GM18505 (cell line): ENCODE measurements around the gene IL26.

Experiments used
- ATAC-seq: cut with Tn5 transposase; IDR thresholded peaks from one replicate; pipeline ENCODE4 v1.9.1; 2021; ENCODE audit not compliant: unreplicated experiment
- POLR2A ChIP-seq: IDR thresholded peaks from 4 replicates; pipeline ENCODE4 v1.6.1; 2011; ENCODE audit warnings: borderline replicate concordance; ENCODE audit not compliant: insufficient read depth, insufficient read length; ENCODE audit errors: extremely low read depth

The IL26 gene

DNA sequence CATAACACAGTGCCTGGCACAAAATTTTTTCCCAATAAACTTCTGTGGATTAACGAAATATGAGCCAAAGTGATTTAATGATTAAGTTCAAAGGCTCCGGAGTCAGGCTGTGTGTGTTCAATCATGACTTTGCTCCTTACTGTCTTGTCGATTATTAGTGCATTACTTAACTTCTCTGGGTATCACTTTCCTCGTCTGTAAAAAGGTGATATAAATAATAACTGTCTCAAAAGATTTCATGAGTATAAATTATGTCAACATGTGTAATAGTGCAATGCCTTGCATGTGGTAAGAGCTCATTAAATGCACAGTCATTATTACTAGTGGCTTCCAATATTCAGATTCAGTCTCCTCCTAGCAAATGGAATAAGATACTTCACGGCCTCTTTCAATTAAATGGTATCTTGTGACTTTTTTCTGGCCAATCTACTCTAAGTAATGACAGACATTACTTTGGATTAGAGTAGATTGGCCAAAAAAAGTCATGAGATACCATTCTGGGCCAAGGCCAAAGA, 59.2 kb downstream of the IL26 start:
- ATAC-seq = no peak

DNA sequence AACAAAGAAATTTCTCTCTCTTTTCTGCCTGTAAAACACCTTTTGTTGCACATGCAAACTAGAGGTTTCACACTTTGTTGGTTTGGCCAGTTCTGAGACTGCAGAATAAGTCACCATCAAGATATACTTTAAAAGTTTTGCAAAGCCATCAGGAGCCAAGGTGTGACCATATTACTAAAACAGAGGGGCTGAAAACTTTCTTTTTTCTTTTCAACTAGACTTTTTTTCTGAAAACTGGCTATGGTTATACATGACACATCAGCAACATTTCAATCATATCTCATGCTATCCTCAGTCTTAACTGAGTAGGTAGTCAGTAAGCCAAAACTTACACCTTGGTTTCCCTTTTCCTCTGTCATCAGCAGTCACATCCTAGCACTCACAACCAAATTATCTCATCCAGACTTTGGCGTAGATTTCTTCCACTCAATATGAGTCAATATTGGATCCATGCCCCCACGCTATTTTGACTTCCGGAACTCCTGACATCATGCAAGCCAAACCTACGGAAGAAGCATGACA, 62.0 kb downstream of the IL26 start:
- ATAC-seq = peak; percentile 58
- no peak for TF ChIP-seq POLR2A

More for the DNA sequence above, 59.2 kb downstream of the IL26 start:
- TF ChIP-seq POLR2A = no peak

DNA sequence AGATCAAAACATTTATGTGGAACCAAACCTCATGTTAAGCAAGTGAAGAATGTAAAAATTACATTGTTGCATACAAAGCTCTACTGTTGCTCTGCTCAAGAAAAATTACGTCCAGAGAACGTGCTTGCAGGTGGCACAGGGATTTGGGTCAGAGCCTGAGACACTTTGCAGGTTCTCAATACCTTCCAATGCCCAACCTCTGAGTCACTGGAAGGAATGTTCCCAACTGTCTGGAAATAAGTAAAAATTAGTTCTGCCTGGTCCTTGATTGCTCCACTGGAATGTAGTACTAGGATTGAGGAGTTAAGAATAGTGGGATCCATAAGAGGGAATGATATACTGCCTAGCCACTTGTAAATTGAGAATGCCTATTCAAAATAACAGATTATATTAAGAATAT, 63.2 kb downstream of the IL26 start:
- no peak for TF ChIP-seq POLR2A
- ATAC-seq = no peak

DNA sequence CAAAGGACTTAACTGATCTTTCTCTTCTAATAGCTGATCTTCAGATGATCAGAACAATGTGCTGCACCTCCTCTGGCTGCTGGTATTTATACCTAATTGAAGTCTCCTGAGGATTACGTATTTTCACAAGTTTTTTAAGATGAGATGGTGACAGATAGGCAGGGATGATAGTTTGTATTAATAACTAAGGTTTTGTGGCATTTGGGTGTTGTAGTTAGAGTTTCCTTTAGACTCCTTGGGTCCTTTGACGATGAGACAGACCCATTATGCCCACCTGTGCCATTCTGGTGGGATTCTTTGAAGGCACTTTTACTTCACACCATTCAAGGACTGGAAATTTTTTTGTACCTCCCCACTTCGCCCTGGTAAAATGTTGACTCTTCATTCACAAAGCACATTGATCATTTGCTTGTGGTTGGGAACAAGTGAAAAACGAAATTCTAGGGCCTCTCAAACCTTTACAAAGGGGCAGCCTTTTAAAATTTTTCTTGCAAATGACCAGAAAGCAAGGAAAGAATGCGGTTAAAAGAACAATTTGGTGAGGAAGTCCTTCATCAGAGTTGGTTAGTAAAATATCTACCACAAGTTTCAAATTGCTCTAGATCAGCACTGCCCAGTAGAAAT, 65.8 kb downstream of the IL26 start, which contains the start of gene IFNG:
TSS of gene IFNG (minus strand) at position 60 of the 624 bp plus-strand sequence. CDS start 125 bp downstream, outside the sequence.
- TF ChIP-seq POLR2A = no peak
- ATAC-seq = no peak

DNA sequence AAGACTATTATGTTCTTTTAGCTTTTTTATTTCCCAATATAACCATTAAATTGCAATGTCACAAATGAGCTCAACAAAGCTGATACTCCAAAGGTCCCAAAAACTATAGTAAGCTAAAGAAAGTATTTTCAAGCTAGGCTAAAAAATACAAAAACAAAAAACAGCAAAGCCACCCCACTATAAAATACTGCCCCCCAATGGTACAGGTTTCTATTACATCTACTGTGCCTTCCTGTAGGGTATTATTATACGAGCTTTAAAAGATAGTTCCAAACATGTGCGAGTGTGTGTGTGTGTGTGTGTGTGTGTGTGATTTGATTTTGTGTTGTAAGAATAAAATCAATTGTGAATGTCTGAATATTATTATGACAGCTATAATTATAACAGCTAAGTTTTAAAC, 67.2 kb downstream of the IL26 start:
- no peak for TF ChIP-seq POLR2A
- ATAC-seq = no peak

DNA sequence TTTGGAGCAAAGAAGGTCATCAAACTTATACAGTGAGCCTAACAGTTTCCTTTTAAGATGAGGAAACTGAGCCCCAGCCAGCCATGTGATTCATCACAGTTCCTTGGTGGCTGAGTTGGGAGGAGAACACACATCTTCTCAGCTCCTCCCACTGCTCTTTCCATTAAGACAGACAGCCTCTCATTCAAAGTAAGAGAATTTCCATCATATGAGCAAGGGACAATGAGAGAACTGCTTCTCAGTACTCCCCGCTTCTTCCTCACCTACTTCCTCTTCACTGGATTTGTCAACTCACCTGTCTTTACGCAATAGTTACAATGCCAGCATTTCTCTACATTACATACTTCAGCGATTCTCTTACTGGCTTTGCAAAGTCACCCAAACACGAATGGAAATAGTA, 68.2 kb downstream of the IL26 start:
- no peak for TF ChIP-seq POLR2A
- no peak for ATAC-seq

DNA sequence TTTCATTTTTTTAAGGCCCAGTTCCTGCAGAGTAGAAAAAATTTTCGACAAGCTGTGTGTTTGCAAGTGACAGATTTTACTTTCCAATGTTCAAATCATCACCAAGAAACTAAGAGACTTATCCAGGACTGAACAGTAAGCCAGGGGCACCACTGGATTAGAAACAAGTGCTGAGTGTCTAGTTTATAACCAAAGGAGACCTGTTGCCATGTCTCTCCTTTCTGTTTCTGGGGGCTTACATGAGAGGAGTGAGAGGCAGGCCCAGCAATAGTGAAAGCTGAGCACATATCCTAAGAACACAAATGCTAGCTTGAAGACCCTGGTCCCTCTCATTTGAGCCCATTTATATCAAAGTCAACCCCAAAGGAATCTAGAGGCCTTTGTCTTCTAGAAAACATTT, 69.0 kb downstream of the IL26 start:
- no peak for TF ChIP-seq POLR2A
- no peak for ATAC-seq

DNA sequence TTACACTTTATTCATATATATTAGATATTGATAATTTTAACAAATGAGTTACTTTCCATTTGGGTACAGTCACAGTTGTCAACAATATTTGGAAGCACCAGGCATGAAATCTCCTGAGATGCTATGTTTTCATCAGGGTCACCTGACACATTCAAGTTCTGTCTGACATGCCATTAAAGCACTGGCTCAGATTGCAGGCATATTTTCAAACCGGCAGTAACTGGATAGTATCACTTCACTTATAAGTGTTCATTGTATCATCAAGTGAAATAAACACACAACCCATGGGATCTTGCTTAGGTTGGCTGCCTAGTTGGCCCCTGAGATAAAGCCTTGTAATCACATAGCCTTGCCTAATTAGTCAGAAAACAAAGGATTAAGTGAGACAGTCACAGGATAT, 70.8 kb downstream of the IL26 start:
- TF ChIP-seq POLR2A = no peak

More for the DNA sequence above, 70.8 kb downstream of the IL26 start:
- no peak for ATAC-seq
